Glutamatergic neuron (in vitro differentiated cells): ENCODE data around the gene ATP12A. TPM values are rescaled to one million over a fixed set of nuclear protein-coding genes. Genes with fewer than 3 reads are reported as not detected.
"Not testable (repeated sequence)": the region's sequence is repeated elsewhere in the genome, so short reads cannot be mapped to it uniquely, and the experiment has no call there.

Experiments
- DNase-seq: peaks from one replicate; pipeline ENCODE4 v3.0.0; 2022
- H3K27ac Mint-ChIP-seq: one replicate; pipeline ENCODE4 v1.8.0; 2020; ENCODE audit warnings: mild to moderate bottlenecking, mixed read lengths, inconsistent platforms; ENCODE audit not compliant: unreplicated experiment
- H3K27me3 Mint-ChIP-seq: one replicate; pipeline ENCODE4 v1.8.0; 2020; ENCODE audit warnings: mild to moderate bottlenecking, moderate library complexity, mixed read lengths, inconsistent platforms; ENCODE audit not compliant: unreplicated experiment
- H3K36me3 Mint-ChIP-seq: one replicate; pipeline ENCODE4 v1.8.0; 2020; ENCODE audit warnings: mild to moderate bottlenecking, mixed read lengths, inconsistent platforms; ENCODE audit not compliant: unreplicated experiment
- H3K4me1 Mint-ChIP-seq: one replicate; pipeline ENCODE4 v1.8.0; 2020; ENCODE audit warnings: mild to moderate bottlenecking, low read depth, mixed read lengths, inconsistent platforms; ENCODE audit not compliant: unreplicated experiment
- H3K4me3 Mint-ChIP-seq: one replicate; pipeline ENCODE4 v1.8.0; 2020; ENCODE audit warnings: mild to moderate bottlenecking, mixed read lengths, inconsistent platforms; ENCODE audit not compliant: unreplicated experiment
- H3K9me3 Mint-ChIP-seq: one replicate; pipeline ENCODE4 v1.8.0; 2020; ENCODE audit warnings: mild to moderate bottlenecking, moderate library complexity, mixed read lengths, inconsistent platforms; ENCODE audit not compliant: unreplicated experiment
- total RNA-seq: library from RNA; stranded (reverse); fragmentation: NEBNext Ultra II Directional; extraction: Animal tissue kit (Norgen Biotek cat#: 25700); gene quantifications from one replicate; pipeline ENCODE4 v1.2.1, GENCODE V29; 2021; ENCODE audit not compliant: unreplicated experiment
- TF ChIP-seq, protein P1 (sequence below): fragments of 200-600 bp; sonication (generic); IDR thresholded peaks from one replicate; pipeline ENCODE4 v1.5.0; 2021; ENCODE audit not compliant: partially characterized antibody, unreplicated experiment

ATP12A gene
- total RNA-seq, 1 donor from 2014 or later, result not detected

GRCh38 chr13:24723206-24723605, 43.0 kb downstream of the ATP12A start:
- DNase-seq, result no peak
- H3K4me3 Mint-ChIP-seq, result no peak overlapping the region
- H3K4me1 Mint-ChIP-seq, result no peaks in the 10 kb centered on the region
- H3K27me3 Mint-ChIP-seq, result peaks cover 4% of the 10 kb centered on the region
- no peaks in the 10 kb centered on the region for H3K36me3 Mint-ChIP-seq
- H3K27ac Mint-ChIP-seq, result no peak overlapping the region
- peaks cover 2% of the 10 kb centered on the region for H3K9me3 Mint-ChIP-seq
- TF ChIP-seq, protein P1, sequence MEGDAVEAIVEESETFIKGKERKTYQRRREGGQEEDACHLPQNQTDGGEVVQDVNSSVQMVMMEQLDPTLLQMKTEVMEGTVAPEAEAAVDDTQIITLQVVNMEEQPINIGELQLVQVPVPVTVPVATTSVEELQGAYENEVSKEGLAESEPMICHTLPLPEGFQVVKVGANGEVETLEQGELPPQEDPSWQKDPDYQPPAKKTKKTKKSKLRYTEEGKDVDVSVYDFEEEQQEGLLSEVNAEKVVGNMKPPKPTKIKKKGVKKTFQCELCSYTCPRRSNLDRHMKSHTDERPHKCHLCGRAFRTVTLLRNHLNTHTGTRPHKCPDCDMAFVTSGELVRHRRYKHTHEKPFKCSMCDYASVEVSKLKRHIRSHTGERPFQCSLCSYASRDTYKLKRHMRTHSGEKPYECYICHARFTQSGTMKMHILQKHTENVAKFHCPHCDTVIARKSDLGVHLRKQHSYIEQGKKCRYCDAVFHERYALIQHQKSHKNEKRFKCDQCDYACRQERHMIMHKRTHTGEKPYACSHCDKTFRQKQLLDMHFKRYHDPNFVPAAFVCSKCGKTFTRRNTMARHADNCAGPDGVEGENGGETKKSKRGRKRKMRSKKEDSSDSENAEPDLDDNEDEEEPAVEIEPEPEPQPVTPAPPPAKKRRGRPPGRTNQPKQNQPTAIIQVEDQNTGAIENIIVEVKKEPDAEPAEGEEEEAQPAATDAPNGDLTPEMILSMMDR, result no peak

DNA sequence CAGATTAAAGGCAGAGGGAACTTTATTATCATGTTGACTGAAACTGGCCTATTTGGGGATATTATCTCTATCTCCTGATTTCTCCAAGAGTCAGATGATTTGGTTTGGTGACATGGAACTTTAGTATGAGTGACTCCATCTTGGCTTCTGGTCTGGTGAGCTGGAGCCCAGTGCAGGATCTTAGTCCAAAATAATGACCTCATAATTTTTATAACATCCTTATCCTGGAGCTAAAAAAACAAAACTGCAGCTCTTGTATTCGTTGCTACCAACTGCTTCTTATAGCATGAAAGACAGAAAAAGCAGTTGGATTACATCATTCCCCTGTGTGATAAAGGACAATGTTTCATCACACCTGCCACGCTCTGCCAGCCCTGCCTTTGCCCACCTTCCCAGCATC, 44.5 kb downstream of the ATP12A start:
- peaks cover 1% of the 10 kb centered on the region for H3K27me3 Mint-ChIP-seq

DNA sequence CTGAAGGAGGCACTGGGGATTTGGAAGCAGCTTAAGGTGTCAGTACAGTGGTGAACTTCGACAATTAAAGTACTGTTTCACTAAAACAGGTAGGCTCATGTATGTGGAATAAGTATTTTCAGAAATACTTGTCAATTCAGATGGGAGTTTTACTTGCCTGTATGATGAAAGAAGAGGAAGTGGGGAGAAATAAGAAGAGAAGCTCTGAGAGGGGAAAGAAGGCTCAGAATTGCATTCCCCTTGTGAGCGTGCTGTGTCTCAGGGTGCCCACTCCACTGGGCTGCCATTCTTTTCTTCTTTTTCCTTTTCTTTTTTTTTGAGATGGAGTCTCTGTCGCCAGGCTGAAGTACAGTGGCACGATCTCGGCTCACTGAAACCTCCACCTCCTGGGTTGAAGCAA, 45.2 kb downstream of the ATP12A start:
- Mint-ChIP-seq H3K27ac (no peak overlapping the region), H3K36me3 (no peaks in the 10 kb centered on the region), H3K27me3 (peaks cover 1% of the 10 kb centered on the region), H3K4me3 (no peak overlapping the region), H3K9me3 (peaks cover 2% of the 10 kb centered on the region), H3K4me1 (no peaks in the 10 kb centered on the region)
- TF ChIP-seq, protein P1, result no peak
- DNase-seq, result no peak

More for the DNA sequence above, 44.5 kb downstream of the ATP12A start:
- H3K4me3 Mint-ChIP-seq, result no peak overlapping the region
- H3K36me3 Mint-ChIP-seq, result no peaks in the 10 kb centered on the region
- H3K27ac Mint-ChIP-seq, result no peak overlapping the region
- peaks cover 2% of the 10 kb centered on the region for H3K9me3 Mint-ChIP-seq
- TF ChIP-seq, protein P1, result no peak
- no peak for DNase-seq
- H3K4me1 Mint-ChIP-seq, result no peaks in the 10 kb centered on the region

GRCh38 chr13:24727731-24728601, 47.8 kb downstream of the ATP12A start:
- Mint-ChIP-seq H3K9me3 (peaks cover 4% of the 10 kb centered on the region), H3K27ac (no peak overlapping the region), H3K36me3 (peaks cover 6% of the 10 kb centered on the region), H3K27me3 (peaks cover 1% of the 10 kb centered on the region), H3K4me3 (no peak overlapping the region), H3K4me1 (no peaks in the 10 kb centered on the region)
- TF ChIP-seq, protein P1, result peak; percentile 73
- peak; percentile 59 for DNase-seq

- not testable (repeated sequence) for H3K36me3 Mint-ChIP-seq, H3K9me3 Mint-ChIP-seq, H3K27ac Mint-ChIP-seq, H3K4me3 Mint-ChIP-seq, DNase-seq, H3K27me3 Mint-ChIP-seq, H3K4me1 Mint-ChIP-seq
Measured at GRCh38 chr13:24730873-24731567, 50.8 kb downstream of the ATP12A start.
